Gastroesophageal sphincter (tissue), 3 donors: ENCODE results near the gene LHFPL2.

Source experiments
- CTCF ChIP-seq, 4 experiments: fragments of 200-600 bp in 2 of 4; fragments of 450-650 bp in 2 of 4; sonication (generic) in 1 of 4; IDR thresholded peaks; one replicate each; pipeline ENCODE4 v1.5.1; 2017 to 2019; ENCODE audit warnings: antibody characterized with exemption in 4 of 4, mild to moderate bottlenecking in 2 of 4, moderate library complexity in 2 of 4
- EP300 ChIP-seq: sonication (generic); formaldehyde crosslinking; IDR thresholded peaks from one replicate; pipeline ENCODE4 v1.6.1; 2017; ENCODE audit warnings: antibody characterized with exemption, mild to moderate bottlenecking
- POLR2A ChIP-seq, 2 donors: fragments of 450-650 bp; IDR thresholded peaks; one replicate each; pipeline ENCODE4 v1.6.1; 2017; ENCODE audit warnings: antibody characterized with exemption in 2 of 2, mild to moderate bottlenecking in 2 of 2, moderate library complexity in 1 of 2

GRCh38 chr5:78621291-78621738 lies 27.3 kb downstream of the LHFPL2 start:
- TF ChIP-seq POLR2A (IDR thresholded peaks at IDR 0.05) (no peak), CTCF (IDR thresholded peaks at IDR 0.05) (no peak), EP300 (no peak)
